ENCODE measurements around the gene SHB. TPM values are rescaled to one million over a fixed set of nuclear protein-coding genes. Genes with fewer than 3 reads are reported as not detected.

SHB gene
- total and polyA plus RNA-seq, 2 donors (not counting 3 experiments of a cell fraction or from before 2014, with no cell fraction given) = 13.4 to 24.9 TPM

GRCh38 chr9:37925786-37926736, 143.0 kb downstream of the SHB start:
- Histone ChIP-seq H3K27ac (ENCODE audit: insufficient read depth, low read depth, low read length) (no peak overlapping the region), H3K27me3 (ENCODE audit: control insufficient read depth in 2 of 2, insufficient read depth in 2 of 2, low read length in 2 of 2) (no peaks in the 10 kb centered on the region), H3K4me1 (ENCODE audit: control insufficient read depth, extremely low read depth, insufficient read depth, low read length) (peaks cover 39% of the 10 kb centered on the region), H3K9me3 (replicated peaks; ENCODE audit: control insufficient read depth, insufficient read depth, low read length) (no peaks in the 10 kb centered on the region), H3K4me3 (replicated peaks in 1 of 3; ENCODE audit: insufficient read depth in 1 of 3, low read depth in 1 of 3, low read length in 3 of 3) (no peak overlapping the region), H3K9me1 (replicated peaks; ENCODE audit: control insufficient read depth, extremely low read depth, insufficient read depth, low read length) (no peaks in the 10 kb centered on the region), H2AFZ (ENCODE audit: low read depth, low read length) (no peak overlapping the region), H3K4me2 (ENCODE audit: insufficient read depth, low read length) (no peak overlapping the region), H3K36me3 (ENCODE audit: control insufficient read depth in 2 of 2, extremely low read depth in 1 of 2, insufficient read depth in 2 of 2, low read length in 2 of 2) (peaks cover 0 to 3% of the 10 kb centered on the region in 2 experiments), H3K9ac (replicated peaks; ENCODE audit: extremely low read depth, insufficient read depth, low read length) (no peak overlapping the region), H4K20me1 (replicated peaks; ENCODE audit: control insufficient read depth, extremely low read depth, insufficient read depth, low read length) (no peaks in the 10 kb centered on the region), H3K79me2 (ENCODE audit: control insufficient read depth, insufficient read depth, low read length) (no peaks in the 10 kb centered on the region)
- ChIA-PET CTCF (interaction anchor here (0.6 to 1.3 kb wide), 2 partner anchors 9 to 100 kb away, joined by 3 read pairs; no protein-coding TSS in a partner anchor), POLR2A (no interaction called here)
- DNase-seq (ENCODE audit: low read depth, low spot score) (peak; percentile 32), FAIRE-seq (peak; percentile 75)
- intact Hi-C loops (cut with micrococcal nuclease) = no loop called here
- no TSS peak for BruUV-seq (replicated peaks)
- dilution Hi-C loops (cut with MboI; ENCODE audit: extremely low pct_ligation_motif_present, low sequenced_read_pairs) = no loop called here
- TF ChIP-seq FOS (IDR thresholded peaks at IDR 0.05; ENCODE audit: borderline replicate concordance, insufficient read depth, low read length) (peak; percentile 44), EZH2 (IDR thresholded peaks at IDR 0.05; ENCODE audit: borderline replicate concordance, low read depth, low read length, severe bottlenecking) (no peak)

DNA sequence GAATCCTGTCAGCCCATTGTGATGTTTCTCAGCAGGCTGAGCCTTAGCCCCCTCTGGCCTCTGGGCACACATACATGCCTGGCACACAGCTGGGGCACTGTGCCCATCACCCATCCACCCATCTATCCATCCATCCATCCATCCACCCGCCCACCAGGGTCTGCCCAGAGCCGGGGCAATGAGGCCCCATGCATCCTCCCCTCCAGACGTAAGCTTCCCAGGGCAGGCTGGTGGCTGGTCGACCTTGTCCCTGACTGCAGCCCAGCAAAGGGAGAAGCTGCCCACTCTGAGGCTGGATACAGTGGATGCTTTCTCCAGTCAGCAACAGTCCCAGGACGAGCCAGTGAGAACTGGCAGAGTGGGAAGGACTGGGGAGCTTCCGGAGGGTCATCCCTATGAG, 144.0 kb downstream of the SHB start:
- dilution Hi-C loops (cut with MboI; ENCODE audit: extremely low pct_ligation_motif_present, low sequenced_read_pairs) = no loop called here

More for the DNA sequence above, 144.0 kb downstream of the SHB start:
- Histone ChIP-seq H3K9ac (replicated peaks; ENCODE audit: extremely low read depth, insufficient read depth, low read length) (no peak overlapping the region), H4K20me1 (replicated peaks; ENCODE audit: control insufficient read depth, extremely low read depth, insufficient read depth, low read length) (no peaks in the 10 kb centered on the region), H3K9me3 (replicated peaks; ENCODE audit: control insufficient read depth, insufficient read depth, low read length) (no peaks in the 10 kb centered on the region), H3K36me3 (ENCODE audit: control insufficient read depth in 2 of 2, extremely low read depth in 1 of 2, insufficient read depth in 2 of 2, low read length in 2 of 2) (peaks cover 0 to 3% of the 10 kb centered on the region in 2 experiments), H3K4me2 (ENCODE audit: insufficient read depth, low read length) (no peak overlapping the region), H3K4me3 (replicated peaks in 1 of 3; ENCODE audit: insufficient read depth in 1 of 3, low read depth in 1 of 3, low read length in 3 of 3) (no peak overlapping the region), H3K4me1 (ENCODE audit: control insufficient read depth, extremely low read depth, insufficient read depth, low read length) (peaks cover 36% of the 10 kb centered on the region), H3K27me3 (ENCODE audit: control insufficient read depth in 2 of 2, insufficient read depth in 2 of 2, low read length in 2 of 2) (no peaks in the 10 kb centered on the region), H2AFZ (ENCODE audit: low read depth, low read length) (no peak overlapping the region), H3K9me1 (replicated peaks; ENCODE audit: control insufficient read depth, extremely low read depth, insufficient read depth, low read length) (no peaks in the 10 kb centered on the region), H3K27ac (ENCODE audit: insufficient read depth, low read depth, low read length) (no peak overlapping the region), H3K79me2 (ENCODE audit: control insufficient read depth, insufficient read depth, low read length) (no peaks in the 10 kb centered on the region)
- BruUV-seq (replicated peaks) = no TSS peak
- TF ChIP-seq EZH2 (IDR thresholded peaks at IDR 0.05; ENCODE audit: borderline replicate concordance, low read depth, low read length, severe bottlenecking) (no peak), JUN (IDR thresholded peaks at IDR 0.05; ENCODE audit: borderline replicate concordance, insufficient read depth, insufficient read length, low read depth) (no peak), GATA2 (IDR thresholded peaks at IDR 0.05; ENCODE audit: insufficient read depth, insufficient read length, low read depth, low read length) (no peak), MYC (IDR thresholded peaks at IDR 0.05; ENCODE audit: low read depth, low read length) (no peak), POLR2AphosphoS5 (IDR thresholded peaks at IDR 0.05; ENCODE audit: insufficient read depth, low read depth, low read length) (no peak), FOS (IDR thresholded peaks at IDR 0.05; ENCODE audit: borderline replicate concordance, insufficient read depth, low read length) (no peak)
- DNase-seq (ENCODE audit: low read depth, low spot score) (no peak), FAIRE-seq (no peak)
- ChIA-PET CTCF (interaction anchor here (1.2 to 1.3 kb wide), 2 partner anchors 9 to 102 kb away, joined by 3 read pairs; no protein-coding TSS in a partner anchor), POLR2A (interaction anchor here (0.5 kb wide), 1 partner anchor 12 kb away, joined by 3 read pairs; no protein-coding TSS in a partner anchor)
- intact Hi-C loops (cut with micrococcal nuclease) = no loop called here

Measured in endothelial cell of umbilical vein (primary cell).